ENCODE data around the gene RPS15. TPM values are rescaled to one million over a fixed set of nuclear protein-coding genes. Genes with fewer than 3 reads are reported as not detected.
A peak's percentile ranks its signal among the peaks of the same experiment; 100 is the strongest.

Gene RPS15
- total and polyA plus RNA-seq, 2 of the 13 experiments (the other 11 are each of a cell fraction or from before 2014, with no cell fraction given), result 695 to 1,411 TPM

DNA sequence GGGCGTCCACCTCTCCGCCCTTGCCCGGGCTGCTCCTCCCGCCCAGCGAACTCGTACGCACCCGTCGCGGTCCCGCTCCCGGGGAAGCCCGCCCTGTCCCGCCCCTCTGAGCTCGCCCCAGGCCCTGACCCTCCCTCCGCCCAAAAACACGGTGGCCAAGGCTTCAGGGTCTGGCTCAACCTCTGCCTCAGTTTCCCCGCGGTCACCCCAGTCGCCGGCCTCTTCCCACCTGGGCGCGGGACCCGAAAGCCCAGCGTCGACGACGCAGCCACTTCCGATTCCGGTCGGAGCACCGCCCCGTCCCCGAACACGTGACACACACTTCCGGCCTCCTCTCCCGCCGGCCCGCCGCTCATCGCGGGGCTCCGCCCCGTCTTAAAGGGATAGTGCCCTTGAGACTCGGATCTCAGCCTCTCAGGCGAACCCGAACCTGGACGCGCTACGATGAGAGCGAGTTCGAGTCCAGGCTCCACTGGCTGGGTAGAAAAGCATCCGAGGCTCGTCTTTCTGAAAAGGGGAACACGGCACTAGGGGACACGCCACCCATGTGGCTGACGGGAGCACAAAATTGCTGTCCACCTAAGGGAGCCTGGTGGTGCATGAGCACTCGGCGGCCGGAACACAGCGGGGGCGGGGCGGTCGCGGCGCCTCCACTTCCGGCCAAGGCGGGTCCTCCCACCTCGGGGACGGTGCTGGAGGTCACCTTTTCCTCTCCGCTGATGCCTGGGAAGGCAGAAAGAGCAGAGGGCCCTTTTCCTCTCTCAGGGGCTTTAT lies 40.9 kb downstream of the RPS15 start, which contains the start of gene C19orf25 (continued):
- TF ChIP-seq ERF (CRISPR knock-in tag; IDR thresholded peaks at IDR 0.05) (peak; percentile 77), CHD4 (IDR thresholded peaks at IDR 0.05; ENCODE audit: borderline replicate concordance, low read length) (peak; percentile 79; the same call in 1 of the 2 replicates), ZNF563 (CRISPR knock-in tag; IDR thresholded peaks at IDR 0.05) (peak; percentile 76; the same call in 1 of the 2 replicates), WIZ (CRISPR knock-in tag; IDR thresholded peaks at IDR 0.05) (0 out of 2 replicates have a peak, but pooled peaks have one; percentile 34), ARNTL (CRISPR knock-in tag; IDR thresholded peaks at IDR 0.05) (no peak; the same call in 1 of the 2 replicates), SMC3 (IDR thresholded peaks at IDR 0.05; ENCODE audit: low read length) (no peak), ZNF180 (CRISPR knock-in tag; IDR thresholded peaks at IDR 0.05; ENCODE audit: borderline replicate concordance, low read depth) (no peak), HMGA1 (CRISPR knock-in tag; conservative IDR thresholded peaks at IDR 0.05) (no peak), ELF3 (CRISPR knock-in tag; IDR thresholded peaks at IDR 0.05) (peak; percentile 47; the same call in 1 of the 2 replicates), CREB1 (IDR thresholded peaks at IDR 0.05) (peak; percentile 79), CREB1 (CRISPR knock-in tag; IDR thresholded peaks at IDR 0.05) (no peak), ZBTB38 (CRISPR knock-in tag; IDR thresholded peaks at IDR 0.05) (peak; percentile 72), SOX5 (CRISPR knock-in tag; IDR thresholded peaks at IDR 0.05; ENCODE audit: borderline replicate concordance) (peak; percentile 53; the same call in 1 of the 2 replicates), YEATS2 (CRISPR knock-in tag; IDR thresholded peaks at IDR 0.05; ENCODE audit: borderline replicate concordance) (peak; percentile 82), NFKBIZ (CRISPR knock-in tag; IDR thresholded peaks at IDR 0.05) (no peak), ZNF672 (CRISPR knock-in tag; IDR thresholded peaks at IDR 0.05) (no peak), ZNF652 (CRISPR knock-in tag; IDR thresholded peaks at IDR 0.05; ENCODE audit: borderline replicate concordance, low read depth) (peak; percentile 16; the same call in 1 of the 2 replicates), ZMYM2 (CRISPR knock-in tag; IDR thresholded peaks at IDR 0.05) (peak; percentile 99), ZFP36L2 (CRISPR knock-in tag; IDR thresholded peaks at IDR 0.05) (no peak), ZNF460 (CRISPR knock-in tag; IDR thresholded peaks at IDR 0.05; ENCODE audit: borderline replicate concordance) (peak; percentile 71; the same call in 1 of the 2 replicates), KDM5A (IDR thresholded peaks at IDR 0.05; ENCODE audit: borderline replicate concordance, low read length) (peak; percentile 35; the same call in 1 of the 2 replicates), JUN (CRISPR knock-in tag; IDR thresholded peaks at IDR 0.05) (0 out of 2 replicates have a peak, but pooled peaks have one; percentile 44), ZNF317 (CRISPR knock-in tag; IDR thresholded peaks at IDR 0.05) (no peak)
- TF ChIP-seq, protein P1, sequence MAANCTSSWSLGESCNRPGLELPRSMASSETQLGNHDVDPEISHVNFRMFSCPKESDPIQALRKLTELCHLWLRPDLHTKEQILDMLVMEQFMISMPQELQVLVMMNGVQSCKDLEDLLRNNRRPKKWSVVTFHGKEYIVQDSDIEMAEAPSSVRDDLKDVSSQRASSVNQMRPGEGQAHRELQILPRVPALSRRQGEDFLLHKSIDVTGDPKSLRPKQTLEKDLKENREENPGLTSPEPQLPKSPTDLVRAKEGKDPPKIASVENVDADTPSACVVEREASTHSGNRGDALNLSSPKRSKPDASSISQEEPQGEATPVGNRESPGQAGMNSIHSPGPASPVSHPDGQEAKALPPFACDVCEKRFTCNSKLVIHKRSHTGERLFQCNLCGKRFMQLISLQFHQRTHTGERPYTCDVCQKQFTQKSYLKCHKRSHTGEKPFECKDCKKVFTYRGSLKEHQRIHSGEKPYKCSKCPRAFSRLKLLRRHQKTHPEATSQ (CRISPR knock-in tag; IDR thresholded peaks at IDR 0.05; ENCODE audit: borderline replicate concordance), result no peak
- TF ChIP-seq, protein P2, sequence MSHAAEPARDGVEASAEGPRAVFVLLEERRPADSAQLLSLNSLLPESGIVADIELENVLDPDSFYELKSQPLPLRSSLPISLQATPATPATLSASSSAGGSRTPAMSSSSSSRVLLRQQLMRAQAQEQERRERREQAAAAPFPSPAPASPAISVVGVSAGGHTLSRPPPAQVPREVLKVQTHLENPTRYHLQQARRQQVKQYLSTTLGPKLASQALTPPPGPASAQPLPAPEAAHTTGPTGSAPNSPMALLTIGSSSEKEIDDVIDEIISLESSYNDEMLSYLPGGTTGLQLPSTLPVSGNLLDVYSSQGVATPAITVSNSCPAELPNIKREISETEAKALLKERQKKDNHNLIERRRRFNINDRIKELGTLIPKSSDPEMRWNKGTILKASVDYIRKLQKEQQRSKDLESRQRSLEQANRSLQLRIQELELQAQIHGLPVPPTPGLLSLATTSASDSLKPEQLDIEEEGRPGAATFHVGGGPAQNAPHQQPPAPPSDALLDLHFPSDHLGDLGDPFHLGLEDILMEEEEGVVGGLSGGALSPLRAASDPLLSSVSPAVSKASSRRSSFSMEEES (CRISPR knock-in tag; IDR thresholded peaks at IDR 0.05), result peak; percentile 89
- TF ChIP-seq, protein P3, sequence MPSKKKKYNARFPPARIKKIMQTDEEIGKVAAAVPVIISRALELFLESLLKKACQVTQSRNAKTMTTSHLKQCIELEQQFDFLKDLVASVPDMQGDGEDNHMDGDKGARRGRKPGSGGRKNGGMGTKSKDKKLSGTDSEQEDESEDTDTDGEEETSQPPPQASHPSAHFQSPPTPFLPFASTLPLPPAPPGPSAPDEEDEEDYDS (CRISPR knock-in tag; IDR thresholded peaks at IDR 0.05), result peak; percentile 25
- TF ChIP-seq, protein P4, sequence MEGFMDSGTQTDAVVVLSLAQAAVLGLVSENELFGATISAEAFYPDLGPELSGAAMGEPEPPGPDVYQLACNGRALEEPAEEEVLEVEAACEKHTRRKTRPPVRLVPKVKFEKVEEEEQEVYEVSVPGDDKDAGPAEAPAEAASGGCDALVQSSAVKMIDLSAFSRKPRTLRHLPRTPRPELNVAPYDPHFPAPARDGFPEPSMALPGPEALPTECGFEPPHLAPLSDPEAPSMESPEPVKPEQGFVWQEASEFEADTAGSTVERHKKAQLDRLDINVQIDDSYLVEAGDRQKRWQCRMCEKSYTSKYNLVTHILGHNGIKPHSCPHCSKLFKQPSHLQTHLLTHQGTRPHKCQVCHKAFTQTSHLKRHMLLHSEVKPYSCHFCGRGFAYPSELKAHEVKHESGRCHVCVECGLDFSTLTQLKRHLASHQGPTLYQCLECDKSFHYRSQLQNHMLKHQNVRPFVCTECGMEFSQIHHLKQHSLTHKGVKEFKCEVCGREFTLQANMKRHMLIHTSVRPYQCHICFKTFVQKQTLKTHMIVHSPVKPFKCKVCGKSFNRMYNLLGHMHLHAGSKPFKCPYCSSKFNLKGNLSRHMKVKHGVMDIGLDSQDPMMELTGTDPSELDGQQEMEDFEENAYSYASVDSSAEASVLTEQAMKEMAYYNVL (CRISPR knock-in tag; IDR thresholded peaks at IDR 0.05; ENCODE audit: borderline replicate concordance), result 0 out of 2 replicates have a peak, but pooled peaks have one; percentile 31
